Measurements from ENCODE around the gene NOTCH4. TPM values are rescaled to one million over a fixed set of nuclear protein-coding genes. Genes with fewer than 3 reads are reported as not detected.

The NOTCH4 gene
- total and polyA plus RNA-seq, 9 of the 15 experiments (the other 6 are each of a cell fraction or from before 2014, with no cell fraction given) = 0.24 to 4.3 (median 1.7) TPM

- TF ChIP-seq RBBP5 (IDR thresholded peaks at IDR 0.05; ENCODE audit: borderline replicate concordance, insufficient read depth, low read length, poor library complexity, severe bottlenecking) (peak; percentile 8), ZNF589 (CRISPR knock-in tag; IDR thresholded peaks at IDR 0.05; ENCODE audit: low read depth) (no peak), GATAD2B (IDR thresholded peaks at IDR 0.05; ENCODE audit: borderline replicate concordance) (no peak), POLR2G (IDR thresholded peaks at IDR 0.05; ENCODE audit: low read depth, low read length) (peak; percentile 69), MYNN (IDR thresholded peaks at IDR 0.05) (0 out of 2 replicates have a peak, but pooled peaks have one; percentile 17), MYNN (CRISPR knock-in tag; IDR thresholded peaks at IDR 0.05) (no peak), NFE2 (IDR thresholded peaks at IDR 0.05; ENCODE audit: low read depth) (peak; percentile 60; the same call in 1 of the 2 replicates), CBX1 (IDR thresholded peaks at IDR 0.05; ENCODE audit: low read depth) (0 out of 2 replicates have a peak, but pooled peaks have one; percentile 28), RAD21 (CRISPR knock-in tag; conservative IDR thresholded peaks at IDR 0.05 in 1 of 2, IDR thresholded peaks at IDR 0.05 in 1 of 2) (peak in 1 of 2 experiments; percentile 35; a peak in 3 of 4 replicates), RBM22 (IDR thresholded peaks at IDR 0.05; ENCODE audit: low read depth, low read length, poor library complexity, severe bottlenecking) (peak; percentile 18), ZBTB33 (CRISPR knock-in tag; IDR thresholded peaks at IDR 0.05) (peak; percentile 92), PML (IDR thresholded peaks at IDR 0.05; ENCODE audit: low read length) (0 out of 2 replicates have a peak, but pooled peaks have one; percentile 8), HDAC3 (IDR thresholded peaks at IDR 0.05; ENCODE audit: borderline replicate concordance, partially characterized antibody) (no peak), JUND (IDR thresholded peaks at IDR 0.05; ENCODE audit: borderline replicate concordance, low read depth, low read length) (peak; percentile 60; the same call in 1 of the 2 replicates), JUND (tag; IDR thresholded peaks at IDR 0.05; ENCODE audit: borderline replicate concordance, low read depth, low read length) (no peak; the same call in 2 of the 3 replicates), RUNX1 (IDR thresholded peaks at IDR 0.05; ENCODE audit: low read depth) (0 out of 2 replicates have a peak, but pooled peaks have one; percentile 9), CCNT2 (IDR thresholded peaks at IDR 0.05; ENCODE audit: borderline replicate concordance, extremely low read depth, insufficient read length, low read depth, low read length) (peak; percentile 27)
- TF ChIP-seq, protein P1, sequence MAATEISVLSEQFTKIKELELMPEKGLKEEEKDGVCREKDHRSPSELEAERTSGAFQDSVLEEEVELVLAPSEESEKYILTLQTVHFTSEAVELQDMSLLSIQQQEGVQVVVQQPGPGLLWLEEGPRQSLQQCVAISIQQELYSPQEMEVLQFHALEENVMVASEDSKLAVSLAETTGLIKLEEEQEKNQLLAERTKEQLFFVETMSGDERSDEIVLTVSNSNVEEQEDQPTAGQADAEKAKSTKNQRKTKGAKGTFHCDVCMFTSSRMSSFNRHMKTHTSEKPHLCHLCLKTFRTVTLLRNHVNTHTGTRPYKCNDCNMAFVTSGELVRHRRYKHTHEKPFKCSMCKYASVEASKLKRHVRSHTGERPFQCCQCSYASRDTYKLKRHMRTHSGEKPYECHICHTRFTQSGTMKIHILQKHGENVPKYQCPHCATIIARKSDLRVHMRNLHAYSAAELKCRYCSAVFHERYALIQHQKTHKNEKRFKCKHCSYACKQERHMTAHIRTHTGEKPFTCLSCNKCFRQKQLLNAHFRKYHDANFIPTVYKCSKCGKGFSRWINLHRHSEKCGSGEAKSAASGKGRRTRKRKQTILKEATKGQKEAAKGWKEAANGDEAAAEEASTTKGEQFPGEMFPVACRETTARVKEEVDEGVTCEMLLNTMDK (IDR thresholded peaks at IDR 0.05; ENCODE audit: borderline replicate concordance, insufficient read depth, low read depth, low read length, poor library complexity, severe bottlenecking) = peak; percentile 27
These were observed 57.3 kb downstream of the NOTCH4 start (continued) for GRCh38 chr6:32166411-32167061.

Data from K562 (cell line).